Liver (tissue), 9 donors: Measurements from ENCODE around the gene DLK1. TPM values are rescaled to one million over a fixed set of nuclear protein-coding genes. Genes with fewer than 3 reads are reported as not detected.

Experiments
- DNase-seq: peaks from one replicate; pipeline ENCODE4 v3.0.0-alpha.2; 2017; ENCODE audit warnings: low spot score
- H3K27ac ChIP-seq, 2 donors: one replicate each; pipeline ENCODE4 v1.7.0; 2013; ENCODE audit warnings: inconsistent platforms in 2 of 2, low read length in 2 of 2, control low read depth in 1 of 2, low read depth in 1 of 2, mild to moderate bottlenecking in 1 of 2
- H3K27me3 ChIP-seq, 4 donors: one replicate each; pipeline versions ENCODE4 v1.6.1 to v1.7.0; 2013; ENCODE audit warnings: low read length in 3 of 4, inconsistent platforms in 1 of 4, mild to moderate bottlenecking in 1 of 4, moderate library complexity in 1 of 4; ENCODE audit not compliant: control insufficient read depth in 4 of 4, insufficient read depth in 4 of 4
- H3K36me3 ChIP-seq, 4 donors: one replicate each; pipeline versions ENCODE4 v1.6.1 to v1.7.0; 2013; ENCODE audit warnings: low read length in 3 of 4, mild to moderate bottlenecking in 3 of 4, low read depth in 1 of 4, moderate library complexity in 1 of 4; ENCODE audit not compliant: control insufficient read depth in 4 of 4, insufficient read depth in 3 of 4
- H3K4me1 ChIP-seq, 4 donors: one replicate each; pipeline versions ENCODE4 v1.6.1 to v1.7.0; 2013; ENCODE audit warnings: low read length in 3 of 4, mild to moderate bottlenecking in 3 of 4, moderate library complexity in 1 of 4; ENCODE audit not compliant: control insufficient read depth in 4 of 4, insufficient read depth in 4 of 4
- H3K4me3 ChIP-seq, 3 donors: one replicate each; pipeline versions ENCODE4 v1.6.1 to v1.7.0; 2013; ENCODE audit warnings: low read length in 3 of 3, control low read depth in 1 of 3, low read depth in 1 of 3, mild to moderate bottlenecking in 1 of 3
- H3K9ac ChIP-seq, 2 donors: one replicate each; pipeline ENCODE4 v1.7.0; 2013; ENCODE audit warnings: low read length in 2 of 2, mild to moderate bottlenecking in 2 of 2, moderate library complexity in 2 of 2, control low read depth in 1 of 2, low read depth in 1 of 2
- H3K9me3 ChIP-seq, 4 donors: one replicate each; pipeline versions ENCODE4 v1.6.1 to v1.7.0; 2013; ENCODE audit warnings: low read length in 3 of 4; ENCODE audit not compliant: control insufficient read depth in 4 of 4
- ATF3 ChIP-seq: IDR thresholded peaks from 2 replicates; pipeline ENCODE4 v1.6.1; 2016; ENCODE audit warnings: antibody characterized with exemption
- CTCF ChIP-seq: fragments of 150-350 bp; IDR thresholded peaks from 2 replicates; pipeline ENCODE4 v1.5.1; 2017; ENCODE audit warnings: improper control_type of control experiment, low read depth, low read length; ENCODE audit not compliant: missing input control
- EGR1 ChIP-seq, 2 donors: IDR thresholded peaks; 2 replicates each; pipeline ENCODE4 v1.6.1; 2016 to 2018; ENCODE audit warnings: antibody characterized with exemption in 2 of 2, low read depth in 2 of 2
- GABPA ChIP-seq, 2 donors: IDR thresholded peaks in 1 of 2; conservative IDR thresholded peaks in 1 of 2; 2 replicates each; pipeline ENCODE4 v1.6.1; 2016; ENCODE audit warnings: antibody characterized with exemption in 2 of 2, mild to moderate bottlenecking in 1 of 2, moderate library complexity in 1 of 2
- RAD21 ChIP-seq, 2 donors: IDR thresholded peaks; 2 replicates each; pipeline ENCODE4 v1.6.1; 2016; ENCODE audit warnings: antibody characterized with exemption in 2 of 2, mild to moderate bottlenecking in 2 of 2
- REST ChIP-seq: IDR thresholded peaks from 2 replicates; pipeline ENCODE4 v1.6.1; 2016; ENCODE audit warnings: antibody characterized with exemption, mild to moderate bottlenecking
- TAF1 ChIP-seq: conservative IDR thresholded peaks from 2 replicates; pipeline ENCODE4 v1.6.1; 2016; ENCODE audit warnings: antibody characterized with exemption, mild to moderate bottlenecking
- WGBS: extraction: QIAGEN DNeasy Blood & Tissue Kit; methylation state at CpG from one replicate; pipeline ENCODE4 v1.1.7; 2013; 5-methylcytosine and 5-hydroxymethylcytosine counted together
- polyA plus RNA-seq, 2 donors: library from polyadenylated mRNA; stranded (reverse) in 1 of 2; unstranded in 1 of 2; fragments of 200-250 nt in 1 of 2; fragments of >200 nt in 1 of 2; fragmentation: Nextera tagmentation in 1 of 2; extraction: Ambion mirVana in 1 of 2; gene quantifications; one replicate each; pipeline versions ENCODE4 v1.2.1 to v1.2.3, GENCODE V29; 2013 to 2015
- total RNA-seq, 2 donors: library from RNA; depleted of rRNA; stranded (reverse); fragments of >200 nt; gene quantifications; one replicate each; pipeline ENCODE4 v1.2.3, GENCODE V29; 2014
- TF ChIP-seq, protein P1 (sequence below): IDR thresholded peaks from 2 replicates; pipeline ENCODE4 v1.6.1; 2016; ENCODE audit warnings: antibody characterized with exemption
- donor health status: healthy.
- donor health status: healthy.
- donor health status: healthy.
- donor health status: healthy.
- donor health status: healthy.

Gene DLK1
- total and polyA plus RNA-seq, 4 donors: 0.42 to 331 (median 1.8) TPM; not detected in 1

GRCh38 chr14:100709289-100710284 is 17.1 kb upstream of the DLK1 start:
- no peaks in the 10 kb centered on the region for H3K9me3 ChIP-seq
- H3K27ac ChIP-seq: no peak overlapping the region
- no peaks in the 10 kb centered on the region for H3K36me3 ChIP-seq
- WGBS: 43% methylated on average over 59 of the region's 59 CpGs
- H3K27me3 ChIP-seq: peaks cover 0 to 7% (median 0%) of the 10 kb centered on the region in 4 donors
- peaks cover 0 to 3% (median 0%) of the 10 kb centered on the region in 4 donors for H3K4me1 ChIP-seq
- no peak overlapping the region for H3K9ac ChIP-seq
- DNase-seq: no peak
- H3K4me3 ChIP-seq: no peak overlapping the region
- TF ChIP-seq EGR1 (IDR thresholded peaks at IDR 0.05; ENCODE audit: low read depth in 2 of 2) (no peak), REST (no peak), GABPA (IDR thresholded peaks at IDR 0.05 in 1 of 2, conservative IDR thresholded peaks at IDR 0.05 in 1 of 2) (no peak), RAD21 (IDR thresholded peaks at IDR 0.05) (peak in 1 of 2 donors; percentile 69), CTCF (peak; percentile 22), ATF3 (no peak)
- TF ChIP-seq, protein P1, sequence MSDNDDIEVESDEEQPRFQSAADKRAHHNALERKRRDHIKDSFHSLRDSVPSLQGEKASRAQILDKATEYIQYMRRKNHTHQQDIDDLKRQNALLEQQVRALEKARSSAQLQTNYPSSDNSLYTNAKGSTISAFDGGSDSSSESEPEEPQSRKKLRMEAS: no peak

GRCh38 chr14:100710391-100710790 is 16.3 kb upstream of the DLK1 start:
- H3K4me1 ChIP-seq: peaks cover 0 to 3% (median 0%) of the 10 kb centered on the region in 4 donors
- TF ChIP-seq GABPA (IDR thresholded peaks at IDR 0.05 in 1 of 2, conservative IDR thresholded peaks at IDR 0.05 in 1 of 2) (no peak), TAF1 (no peak), REST (no peak)
- 81% methylated on average over 12 of the region's 12 CpGs for WGBS
- no peak for DNase-seq
- H3K9me3 ChIP-seq: no peaks in the 10 kb centered on the region
- H3K4me3 ChIP-seq: no peak overlapping the region
- no peaks in the 10 kb centered on the region for H3K36me3 ChIP-seq
- H3K9ac ChIP-seq: no peak overlapping the region
- no peak overlapping the region for H3K27ac ChIP-seq
- H3K27me3 ChIP-seq: peaks cover 0 to 7% (median 0%) of the 10 kb centered on the region in 4 donors
